ENCODE results near the gene SPAG16.

The SPAG16 gene

DNA sequence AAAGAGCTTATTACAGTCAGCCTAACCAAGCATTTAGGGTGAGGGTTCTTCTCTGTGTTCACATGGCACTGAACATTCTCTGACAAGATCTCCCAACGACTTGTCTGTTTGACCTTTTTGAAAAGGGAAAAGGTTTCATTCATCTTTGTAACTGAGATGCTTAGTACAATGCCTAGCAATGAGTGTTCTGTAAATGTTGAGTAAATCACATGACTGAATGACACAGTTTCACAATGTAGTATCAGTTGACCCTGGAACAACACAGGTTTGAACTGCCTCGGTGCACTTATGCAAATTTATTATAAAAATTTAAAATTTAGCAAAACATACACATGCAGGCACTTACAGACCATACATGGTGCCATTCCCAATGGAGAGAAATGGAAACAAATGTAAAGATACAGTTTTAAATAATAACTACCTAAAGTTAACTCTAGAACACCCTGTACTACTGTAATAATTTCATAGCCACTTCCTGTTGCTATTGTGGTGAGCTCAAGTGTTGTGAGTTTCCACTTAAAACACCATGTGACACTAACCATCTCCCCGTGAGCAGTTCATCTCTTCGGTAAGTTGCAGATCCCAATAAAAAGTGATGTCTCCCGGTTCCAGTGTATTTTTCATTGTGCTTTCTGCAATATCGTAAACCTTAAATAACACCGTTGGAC is 1092.5 kb downstream of the SPAG16 start:
- no peak for DNase-seq (ENCODE audit: low spot score)

DNA sequence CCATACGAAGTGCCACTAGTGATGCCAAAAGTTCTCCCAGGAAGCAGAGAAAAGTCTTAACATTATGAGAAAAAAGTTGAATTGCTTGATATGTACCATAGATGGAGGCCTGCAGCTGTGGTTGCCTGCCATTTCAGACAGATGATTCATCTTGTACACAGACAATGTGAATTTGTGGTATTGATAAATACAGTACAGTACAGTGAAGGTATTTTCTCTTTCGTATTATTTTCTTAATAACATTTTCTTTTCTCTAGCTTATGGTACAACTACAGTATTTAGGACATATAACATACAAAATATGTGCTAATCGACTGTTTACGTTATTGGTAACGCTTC is 1093.0 kb downstream of the SPAG16 start:
- no peak for DNase-seq (ENCODE audit: low spot score)

DNA sequence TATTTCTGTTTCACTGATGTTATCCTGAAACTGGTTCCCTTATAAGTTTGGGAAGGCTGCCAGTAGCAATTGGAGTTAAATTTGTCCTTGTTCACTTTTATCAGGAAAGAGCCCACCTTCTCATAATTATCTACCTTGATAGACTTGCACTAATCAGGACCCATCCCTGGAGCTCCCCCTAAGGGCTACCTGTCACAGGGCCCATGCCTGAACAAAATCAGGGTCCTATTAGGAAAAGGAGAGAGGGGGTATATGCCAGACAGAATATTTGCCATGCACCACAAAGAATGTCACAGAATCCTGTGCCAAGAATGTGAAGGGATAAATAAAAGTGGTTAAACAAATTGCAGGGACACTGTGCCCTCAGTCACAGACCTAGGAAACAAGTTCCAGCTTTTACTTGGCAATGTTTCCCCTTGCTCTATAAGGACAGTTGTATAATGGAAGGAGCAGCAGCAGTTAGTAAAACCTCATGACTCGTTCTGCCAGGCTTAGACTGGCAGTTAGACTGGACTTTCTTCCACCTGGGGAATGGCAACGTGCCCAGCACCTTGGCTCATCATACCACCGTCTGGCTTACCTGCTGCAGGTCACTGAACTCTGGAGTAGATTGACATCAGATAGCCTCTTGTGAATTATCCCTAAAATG is 1094.3 kb downstream of the SPAG16 start:
- no peak for DNase-seq (ENCODE audit: low spot score)

DNA sequence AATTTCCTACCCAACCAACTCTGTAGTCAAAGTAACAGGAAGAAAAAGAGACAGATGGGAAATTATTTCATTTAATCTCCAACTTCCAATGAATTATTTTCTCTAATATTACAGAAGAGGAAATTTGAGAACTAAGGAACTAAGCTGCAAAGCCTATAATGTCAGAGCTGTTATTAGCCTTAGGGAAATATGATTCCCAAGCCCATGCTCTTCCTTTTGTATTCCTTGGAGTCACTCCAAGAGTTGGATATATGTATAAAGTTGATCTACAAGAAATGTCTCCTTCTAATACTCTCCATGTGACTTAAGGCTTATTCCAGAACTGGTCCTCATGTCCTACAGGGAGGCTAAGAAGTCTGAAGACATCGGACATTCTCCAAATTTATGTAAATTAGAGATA is 1095.0 kb downstream of the SPAG16 start:
- DNase-seq (ENCODE audit: low spot score): no peak

DNA sequence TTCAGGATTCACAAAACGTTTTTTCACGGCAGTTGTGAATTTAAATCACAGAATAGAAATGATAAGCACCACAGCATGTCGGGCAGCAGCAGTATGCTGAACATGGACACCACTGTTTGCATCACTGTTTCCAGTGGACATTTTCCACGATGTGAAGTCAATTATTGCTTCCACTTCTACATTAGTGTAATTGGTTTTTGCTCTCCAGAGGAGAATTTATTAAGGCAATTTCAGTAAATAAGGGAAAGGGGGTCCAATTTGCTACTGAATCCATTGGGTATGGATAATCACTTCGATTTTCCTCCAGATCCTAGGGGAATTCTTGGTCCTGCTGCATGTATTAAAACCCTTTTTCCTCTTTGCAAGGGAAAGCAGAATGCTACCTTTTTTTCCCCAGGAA is 1096.4 kb downstream of the SPAG16 start:
- DNase-seq (ENCODE audit: low spot score): no peak

DNA sequence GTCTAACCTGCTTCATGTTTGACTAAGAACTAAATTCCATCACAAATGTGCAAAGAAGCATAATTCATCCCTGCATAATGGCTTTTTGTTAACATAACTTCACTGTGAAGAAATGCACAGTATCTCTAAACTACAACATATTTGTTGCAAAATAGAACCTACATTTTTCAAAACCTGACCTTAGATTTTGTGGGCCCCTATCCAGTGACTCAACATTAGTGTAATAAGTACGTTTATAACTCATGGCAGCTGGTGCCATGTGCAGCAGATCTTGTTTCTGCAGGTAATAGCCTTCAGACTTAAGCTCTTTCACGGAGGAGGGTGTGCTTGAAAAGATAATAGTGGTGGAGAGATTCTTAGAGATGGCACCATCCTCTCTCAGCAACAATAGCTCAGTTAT is 1098.0 kb downstream of the SPAG16 start:
- no peak for DNase-seq (ENCODE audit: low spot score)

DNA sequence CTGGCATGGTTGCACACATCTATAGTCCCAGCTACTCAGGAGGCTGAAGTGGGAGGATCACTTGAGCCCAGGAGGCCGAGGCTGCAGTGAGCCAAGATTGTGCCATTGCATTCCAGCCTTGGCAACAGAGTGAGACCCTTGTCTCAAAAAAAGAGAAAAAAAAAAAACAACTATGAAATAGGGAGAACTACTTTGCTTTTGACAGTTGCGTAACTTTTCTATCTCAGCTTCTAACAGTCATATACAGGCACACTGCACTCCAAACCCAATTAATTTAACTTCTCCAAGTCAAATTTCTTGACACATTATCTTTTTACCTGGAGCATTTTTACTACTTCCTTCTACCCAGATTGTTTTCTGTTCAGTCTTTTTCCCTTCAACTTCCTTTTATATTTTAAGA is 1102.5 kb downstream of the SPAG16 start:
- no peak for DNase-seq (ENCODE audit: low spot score)

DNA sequence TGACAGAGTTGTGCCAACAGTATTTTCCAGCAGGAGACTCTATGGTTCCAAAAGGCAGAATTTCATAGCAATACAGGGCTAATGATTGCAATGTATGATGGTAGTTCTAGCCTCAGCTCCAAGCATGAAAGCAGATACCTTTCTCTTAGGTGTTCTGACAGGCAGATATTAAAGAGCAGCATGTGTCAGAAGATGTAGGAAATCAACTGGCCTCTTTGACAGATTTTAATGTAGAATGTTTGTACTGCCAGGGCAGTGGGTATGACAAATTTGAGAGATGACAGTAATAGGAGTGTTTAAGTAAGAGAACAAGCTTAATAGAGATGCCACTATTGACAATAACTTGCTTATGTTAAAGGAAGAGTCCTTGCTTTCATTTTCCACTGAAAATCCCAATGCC is 1105.1 kb downstream of the SPAG16 start:
- DNase-seq (ENCODE audit: low spot score): no peak

DNA sequence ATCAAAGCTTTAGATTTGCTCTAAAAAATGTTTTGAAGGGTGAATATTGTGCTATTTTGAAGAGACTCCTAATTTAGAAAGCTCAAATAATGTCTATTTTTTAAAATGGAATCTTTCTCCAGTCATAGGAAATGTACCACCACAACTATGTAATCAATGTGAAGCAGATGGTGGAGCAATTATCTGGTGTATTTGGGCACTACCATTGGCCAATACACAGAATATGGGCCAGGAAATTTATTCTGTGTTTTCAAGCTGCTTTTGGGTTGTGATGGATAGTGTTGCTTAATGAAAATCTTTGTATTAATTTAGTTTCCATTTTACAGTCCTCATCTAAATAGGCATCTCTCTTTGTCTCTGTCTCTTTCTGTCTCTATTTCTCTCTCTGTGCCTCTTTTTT is 1109.5 kb downstream of the SPAG16 start:
- DNase-seq (ENCODE audit: low spot score): no peak

DNA sequence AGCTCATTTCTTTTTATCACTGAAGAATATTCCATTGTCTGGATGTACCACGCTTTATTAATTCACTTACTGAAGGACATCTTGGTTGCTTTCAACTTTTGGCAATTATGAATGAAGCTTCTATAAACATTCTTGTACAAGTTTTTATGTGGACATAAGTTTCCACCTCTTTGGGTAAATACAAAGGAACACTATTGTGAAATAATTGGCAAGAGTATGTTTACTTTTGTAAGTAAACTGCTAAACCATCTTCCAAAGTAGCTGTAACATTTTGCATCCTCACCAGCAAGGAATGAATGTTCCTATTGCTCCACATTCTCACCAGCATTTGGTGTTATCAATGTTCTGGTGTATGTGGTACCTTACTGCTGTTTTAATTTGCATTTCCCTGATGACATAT is 1110.8 kb downstream of the SPAG16 start:
- DNase-seq (ENCODE audit: low spot score): no peak

DNA sequence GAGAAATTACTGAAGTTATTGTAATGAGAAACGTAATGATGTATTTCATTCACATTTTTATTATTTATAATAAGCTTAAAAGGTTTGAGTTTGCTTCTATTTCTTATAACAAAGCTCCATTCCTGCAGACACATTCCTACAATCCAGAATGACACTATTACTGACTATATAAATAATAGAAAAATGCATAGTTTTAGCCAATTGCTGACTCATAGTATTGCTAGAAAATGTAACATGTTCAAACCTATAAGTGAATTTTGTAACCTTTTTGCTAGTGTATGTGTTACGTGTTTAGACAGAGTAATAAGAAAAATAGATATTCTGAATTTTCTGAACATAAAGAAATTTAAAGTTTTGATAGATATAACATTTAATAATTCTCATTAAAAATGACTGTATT is 1117.3 kb downstream of the SPAG16 start:
- DNase-seq (ENCODE audit: low spot score): no peak

DNA sequence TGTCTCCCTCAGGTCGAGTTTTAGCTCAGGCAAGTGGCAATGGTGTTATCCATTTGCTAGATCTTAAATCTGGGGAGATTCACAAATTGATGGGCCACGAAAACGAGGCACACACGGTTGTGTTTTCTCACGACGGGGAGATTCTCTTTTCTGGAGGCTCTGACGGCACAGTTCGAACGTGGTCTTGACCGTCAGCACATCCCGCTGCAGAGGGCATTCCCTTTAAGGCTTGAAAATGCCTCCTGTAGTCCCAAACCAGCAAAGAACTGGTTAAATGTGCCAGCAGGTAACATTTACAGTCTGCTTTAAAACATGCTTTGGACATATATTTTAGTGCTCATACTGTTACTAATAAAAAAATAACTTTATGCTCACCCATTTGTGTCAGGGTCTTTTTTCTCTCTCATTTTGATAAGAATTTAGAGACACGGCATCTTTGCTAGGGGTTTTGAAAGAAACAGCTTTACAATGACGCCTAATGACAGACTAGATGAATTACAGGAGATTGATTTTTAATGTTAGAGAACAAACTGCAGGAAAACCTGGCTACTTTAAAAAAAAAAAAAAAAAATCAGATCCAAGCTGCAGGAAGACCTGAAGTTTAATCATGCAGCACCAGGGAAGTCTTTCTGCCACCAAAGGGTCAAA is 1126.0 kb downstream of the SPAG16 start:
- DNase-seq (ENCODE audit: low spot score): peak; percentile 10

DNA sequence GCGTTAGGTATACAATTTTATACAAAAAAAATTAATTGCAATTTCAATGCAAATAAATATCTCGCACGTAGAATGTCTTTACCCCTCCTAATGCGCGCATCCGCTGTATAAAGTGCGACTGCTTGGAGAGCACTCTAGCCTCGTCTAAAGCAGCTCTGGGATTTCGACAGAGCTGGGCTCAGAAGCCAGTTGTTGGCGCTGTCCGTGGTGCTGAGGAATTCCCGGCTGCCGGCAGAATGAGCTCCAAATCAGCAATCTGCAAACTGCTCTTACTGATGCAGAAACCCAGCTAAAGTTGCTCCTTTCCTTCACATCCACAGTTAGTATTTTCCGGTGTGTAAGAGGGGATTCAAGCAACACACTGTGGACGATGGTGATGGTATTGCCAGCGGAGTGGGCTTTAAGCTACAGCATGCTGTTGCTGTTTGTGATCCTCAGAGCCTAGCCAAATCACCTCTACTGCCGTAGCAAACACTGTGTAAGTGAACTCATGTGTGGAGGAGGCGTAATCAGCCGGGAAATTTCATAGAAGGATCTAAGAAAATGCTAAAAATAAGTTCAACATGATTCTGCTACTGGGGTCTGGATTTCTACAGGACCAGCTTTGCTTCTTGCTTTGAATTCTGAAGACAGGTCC is 1126.8 kb downstream of the SPAG16 start, which contains the start of gene VWC2L:
Gene VWC2L (plus strand): TSS at position 137 of the 637 bp plus-strand sequence. CDS start 3,140 bp downstream, outside the sequence.
- DNase-seq (ENCODE audit: low spot score): peak; percentile 62

DNA sequence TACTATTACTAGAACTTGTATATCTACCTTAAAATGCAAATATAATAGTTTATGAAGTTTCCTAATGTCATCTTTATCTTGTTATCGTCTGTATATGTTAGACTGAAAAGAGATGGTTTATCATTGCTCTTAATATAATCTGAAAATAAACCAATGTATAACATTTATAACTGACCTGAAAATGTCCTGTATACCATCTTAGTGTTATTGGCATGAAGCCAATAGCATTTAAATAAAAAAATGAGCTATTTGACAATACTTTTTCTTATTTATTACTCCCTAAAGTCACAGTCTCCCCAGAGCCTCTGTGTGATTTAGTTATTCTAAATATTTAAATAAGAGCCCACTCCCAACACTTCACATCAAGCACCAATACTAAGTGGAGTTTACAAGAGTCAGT is 1128.4 kb downstream of the SPAG16 start:
- DNase-seq (ENCODE audit: low spot score): no peak

DNA sequence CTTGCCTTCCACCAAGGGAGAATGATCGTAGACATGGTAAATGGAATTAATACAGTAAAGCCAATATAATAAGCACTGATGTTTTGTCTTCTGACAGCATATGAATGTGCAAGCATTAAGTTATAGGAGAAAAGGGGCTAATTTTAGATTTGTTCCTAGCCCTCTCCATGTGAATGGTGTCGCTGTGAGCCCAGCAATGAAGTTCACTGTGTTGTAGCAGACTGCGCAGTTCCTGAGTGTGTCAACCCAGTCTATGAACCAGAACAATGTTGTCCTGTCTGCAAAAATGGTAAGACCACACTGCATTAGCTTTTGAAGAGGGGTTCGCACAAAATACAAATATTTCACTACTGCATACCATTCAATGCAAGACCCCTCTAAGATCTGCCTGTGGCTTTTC is 1152.2 kb downstream of the SPAG16 start:
- DNase-seq (ENCODE audit: low spot score): no peak

DNA sequence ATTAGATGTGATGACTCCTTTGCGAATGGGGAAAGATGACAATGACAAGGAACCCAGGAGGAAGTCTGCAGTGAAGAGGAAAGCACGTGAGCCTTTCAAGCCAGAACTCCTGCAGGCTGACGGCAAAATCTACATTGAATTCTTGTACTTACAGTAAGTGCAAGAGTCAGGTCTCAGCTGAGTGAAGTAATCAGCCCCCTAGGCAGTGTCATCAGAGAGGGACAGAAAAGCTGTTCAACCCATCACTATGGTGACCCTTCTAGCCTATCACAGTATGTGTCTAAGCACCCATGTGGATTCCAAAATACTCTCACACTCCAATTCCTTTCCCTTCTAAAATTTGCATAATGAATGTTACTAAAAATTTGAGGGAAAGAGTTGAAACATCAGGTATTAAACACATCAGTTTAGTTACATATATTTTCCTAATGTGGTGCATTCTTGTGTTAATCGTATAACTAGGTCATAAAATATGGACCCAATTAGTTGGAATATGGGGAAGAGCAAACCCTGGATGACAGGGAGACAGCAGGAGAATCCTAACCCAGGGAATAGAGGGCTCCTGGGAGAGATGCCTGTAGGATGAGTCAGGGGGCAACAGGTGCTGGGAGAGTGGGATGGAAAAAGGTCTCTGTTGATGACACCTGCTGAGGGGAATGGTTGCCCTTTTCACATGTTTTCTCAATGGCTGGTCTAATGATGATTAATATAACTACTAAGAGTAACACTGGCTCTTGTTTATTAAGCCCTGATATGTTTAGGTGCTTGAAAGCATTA is 1166.0 kb downstream of the SPAG16 start:
- DNase-seq (ENCODE audit: low spot score): no peak

DNA sequence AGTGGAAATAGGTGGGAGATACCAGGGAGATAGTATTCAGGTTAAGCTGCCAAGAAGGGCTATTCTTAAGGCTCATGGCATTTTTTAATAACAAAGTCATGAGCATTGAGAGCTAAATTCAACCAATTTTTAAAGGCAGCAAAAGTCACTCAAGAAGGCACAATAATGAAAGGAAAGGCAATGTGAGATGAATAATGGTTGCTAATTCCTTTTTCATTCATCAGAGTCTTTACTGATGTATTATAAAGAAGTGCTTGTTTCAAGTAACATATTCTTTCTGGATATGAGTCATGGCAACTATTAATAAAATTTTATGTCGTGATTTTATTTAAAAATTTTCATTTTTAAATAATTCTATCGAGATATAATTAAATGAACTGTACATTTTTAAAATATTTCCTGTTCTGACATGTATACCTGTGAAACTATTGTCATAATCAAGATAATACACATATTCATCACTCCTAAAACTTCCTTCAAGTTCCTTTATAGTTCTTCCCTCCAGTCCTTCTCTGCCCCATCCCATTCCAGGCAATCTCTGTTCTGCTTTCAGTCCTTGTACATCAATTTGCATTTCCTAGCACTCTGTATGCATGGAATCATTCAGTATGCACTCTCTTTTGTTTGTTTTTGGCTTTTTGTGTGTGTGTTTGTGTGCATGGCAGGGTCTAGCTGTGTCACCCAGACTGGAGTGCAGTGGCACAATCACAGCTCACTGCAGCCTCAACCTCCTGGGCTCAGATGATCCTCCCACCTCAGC is 1167.4 kb downstream of the SPAG16 start:
- DNase-seq (ENCODE audit: low spot score): no peak

Measured in SK-N-DZ (cell line).